Measurements from ENCODE around the gene ZNF625. TPM values are rescaled to one million over a fixed set of nuclear protein-coding genes. Genes with fewer than 3 reads are reported as not detected.

ZNF625 gene
- polyA plus RNA-seq, 1 donor (not counting 4 experiments of a cell fraction or from before 2014, with no cell fraction given): 2.5 TPM

GRCh38 chr19:12145348-12145747, 11.2 kb downstream of the ZNF625 start:
- H3K9me1 ChIP-seq (ENCODE audit: control insufficient read depth, extremely low read depth, insufficient read depth, low read length): no peaks in the 10 kb centered on the region
- FAIRE-seq: no peak

GRCh38 chr19:12141405-12141736, 15.2 kb downstream of the ZNF625 start:
- no peaks in the 10 kb centered on the region for H3K9me1 ChIP-seq (ENCODE audit: control insufficient read depth, extremely low read depth, insufficient read depth, low read length)
- H3K27ac ChIP-seq (ENCODE audit: control insufficient read depth, insufficient read depth, low read length): no peak overlapping the region
- H4K20me1 ChIP-seq (ENCODE audit: control insufficient read depth, extremely low read depth, insufficient read depth, low read length): no peaks in the 10 kb centered on the region
- DNase-seq (ENCODE audit: low read depth, low spot score) (no peak), FAIRE-seq (no peak)
- peaks cover 15% of the 10 kb centered on the region for H3K79me2 ChIP-seq (ENCODE audit: control insufficient read depth, insufficient read depth, low read length)
- TF ChIP-seq, protein P1, sequence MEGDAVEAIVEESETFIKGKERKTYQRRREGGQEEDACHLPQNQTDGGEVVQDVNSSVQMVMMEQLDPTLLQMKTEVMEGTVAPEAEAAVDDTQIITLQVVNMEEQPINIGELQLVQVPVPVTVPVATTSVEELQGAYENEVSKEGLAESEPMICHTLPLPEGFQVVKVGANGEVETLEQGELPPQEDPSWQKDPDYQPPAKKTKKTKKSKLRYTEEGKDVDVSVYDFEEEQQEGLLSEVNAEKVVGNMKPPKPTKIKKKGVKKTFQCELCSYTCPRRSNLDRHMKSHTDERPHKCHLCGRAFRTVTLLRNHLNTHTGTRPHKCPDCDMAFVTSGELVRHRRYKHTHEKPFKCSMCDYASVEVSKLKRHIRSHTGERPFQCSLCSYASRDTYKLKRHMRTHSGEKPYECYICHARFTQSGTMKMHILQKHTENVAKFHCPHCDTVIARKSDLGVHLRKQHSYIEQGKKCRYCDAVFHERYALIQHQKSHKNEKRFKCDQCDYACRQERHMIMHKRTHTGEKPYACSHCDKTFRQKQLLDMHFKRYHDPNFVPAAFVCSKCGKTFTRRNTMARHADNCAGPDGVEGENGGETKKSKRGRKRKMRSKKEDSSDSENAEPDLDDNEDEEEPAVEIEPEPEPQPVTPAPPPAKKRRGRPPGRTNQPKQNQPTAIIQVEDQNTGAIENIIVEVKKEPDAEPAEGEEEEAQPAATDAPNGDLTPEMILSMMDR (optimal IDR thresholded peaks at IDR 0.05 in 1 of 3, IDR thresholded peaks at IDR 0.05 in 1 of 3, conservative IDR thresholded peaks at IDR 0.05 in 1 of 3; ENCODE audit: extremely low read depth in 1 of 3, insufficient read depth in 2 of 3, low read length in 3 of 3): no peak
- no peak for TF ChIP-seq EZH2 (IDR thresholded peaks at IDR 0.05; ENCODE audit: low read length)
- H2AFZ ChIP-seq (ENCODE audit: control insufficient read depth, low read length): peak overlapping the region; percentile 42
- H3K4me3 ChIP-seq (ENCODE audit: control insufficient read depth in 2 of 3, extremely low read depth in 1 of 3, insufficient read depth in 2 of 3, low read depth in 1 of 3, low read length in 3 of 3): no peak overlapping the region
- H3K9me3 ChIP-seq (ENCODE audit: control insufficient read depth, low read depth, low read length): peaks cover 14% of the 10 kb centered on the region
- H3K4me1 ChIP-seq (ENCODE audit: control insufficient read depth, extremely low read depth, insufficient read depth, low read length): peaks cover 7% of the 10 kb centered on the region
- peak overlapping the region; percentile 73 for H3K4me2 ChIP-seq (ENCODE audit: control insufficient read depth, extremely low read depth, insufficient read depth, low read depth, low read length)
- no peak overlapping the region for H3K9ac ChIP-seq (ENCODE audit: control insufficient read depth, extremely low read depth, insufficient read depth, low read length)
- dilution Hi-C loops (cut with MboI; ENCODE audit: extremely low pct_ligation_motif_present, low sequenced_read_pairs): no loop called here
- H3K36me3 ChIP-seq (ENCODE audit: control insufficient read depth in 2 of 2, extremely low read depth in 1 of 2, insufficient read depth in 2 of 2, low read length in 2 of 2): peaks cover 12 to 14% of the 10 kb centered on the region in 2 experiments
- H3K27me3 ChIP-seq (ENCODE audit: control insufficient read depth, extremely low read depth, insufficient read depth, low read length): no peaks in the 10 kb centered on the region

More at GRCh38 chr19:12145348-12145747, 11.2 kb downstream of the ZNF625 start:
- Histone ChIP-seq H4K20me1 (ENCODE audit: control insufficient read depth, extremely low read depth, insufficient read depth, low read length) (no peaks in the 10 kb centered on the region), H3K36me3 (ENCODE audit: control insufficient read depth in 2 of 2, extremely low read depth in 1 of 2, insufficient read depth in 2 of 2, low read length in 2 of 2) (peaks cover 9 to 15% of the 10 kb centered on the region in 2 experiments), H3K27ac (ENCODE audit: control insufficient read depth, insufficient read depth, low read length) (no peak overlapping the region), H3K4me1 (ENCODE audit: control insufficient read depth, extremely low read depth, insufficient read depth, low read length) (peaks cover 7% of the 10 kb centered on the region), H3K27me3 (ENCODE audit: control insufficient read depth, extremely low read depth, insufficient read depth, low read length) (no peaks in the 10 kb centered on the region), H3K4me2 (ENCODE audit: control insufficient read depth, extremely low read depth, insufficient read depth, low read depth, low read length) (no peak overlapping the region), H3K4me3 (ENCODE audit: control insufficient read depth in 2 of 3, extremely low read depth in 1 of 3, insufficient read depth in 2 of 3, low read depth in 1 of 3, low read length in 3 of 3) (no peak overlapping the region), H3K9ac (ENCODE audit: control insufficient read depth, extremely low read depth, insufficient read depth, low read length) (no peak overlapping the region), H3K9me3 (ENCODE audit: control insufficient read depth, low read depth, low read length) (peaks cover 15% of the 10 kb centered on the region), H3K79me2 (ENCODE audit: control insufficient read depth, insufficient read depth, low read length) (no peaks in the 10 kb centered on the region), H2AFZ (ENCODE audit: control insufficient read depth, low read length) (no peak overlapping the region)
- dilution Hi-C loops (cut with MboI; ENCODE audit: extremely low pct_ligation_motif_present, low sequenced_read_pairs): no loop called here
- no peak for TF ChIP-seq EZH2 (IDR thresholded peaks at IDR 0.05; ENCODE audit: low read length)
- DNase-seq (ENCODE audit: low read depth, low spot score): no peak
